NCI-H146 (cell line): Measurements from ENCODE around the gene CCDC85A.

ENCODE experiments used
- DNase-seq: peaks from one replicate; lab custom pipeline; 2025; lab: John Stamatoyannopoulos, UW

CCDC85A gene

GRCh38 chr2:56364902-56365301 is 181.1 kb downstream of the CCDC85A start:
- DNase-seq: no peak

DNA sequence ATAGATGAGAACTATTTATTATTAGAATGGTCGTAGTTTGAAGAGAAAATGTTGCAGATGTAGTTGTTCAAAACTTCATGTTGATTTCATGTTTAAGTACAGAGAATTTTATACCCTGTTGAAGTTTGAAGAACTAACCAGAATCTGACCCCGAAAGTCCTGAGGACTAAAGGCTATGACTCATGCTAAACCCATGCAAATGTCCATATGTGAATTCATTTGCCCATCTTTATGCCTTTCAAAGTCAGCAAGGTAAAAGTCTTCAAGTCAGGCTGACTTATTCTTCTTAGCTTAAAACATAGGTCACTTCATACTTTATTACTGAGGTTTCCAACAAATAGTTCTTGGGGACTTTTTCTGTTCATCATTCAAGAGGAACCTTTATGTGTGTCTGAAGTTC is 185.5 kb downstream of the CCDC85A start:
- no peak for DNase-seq

DNA sequence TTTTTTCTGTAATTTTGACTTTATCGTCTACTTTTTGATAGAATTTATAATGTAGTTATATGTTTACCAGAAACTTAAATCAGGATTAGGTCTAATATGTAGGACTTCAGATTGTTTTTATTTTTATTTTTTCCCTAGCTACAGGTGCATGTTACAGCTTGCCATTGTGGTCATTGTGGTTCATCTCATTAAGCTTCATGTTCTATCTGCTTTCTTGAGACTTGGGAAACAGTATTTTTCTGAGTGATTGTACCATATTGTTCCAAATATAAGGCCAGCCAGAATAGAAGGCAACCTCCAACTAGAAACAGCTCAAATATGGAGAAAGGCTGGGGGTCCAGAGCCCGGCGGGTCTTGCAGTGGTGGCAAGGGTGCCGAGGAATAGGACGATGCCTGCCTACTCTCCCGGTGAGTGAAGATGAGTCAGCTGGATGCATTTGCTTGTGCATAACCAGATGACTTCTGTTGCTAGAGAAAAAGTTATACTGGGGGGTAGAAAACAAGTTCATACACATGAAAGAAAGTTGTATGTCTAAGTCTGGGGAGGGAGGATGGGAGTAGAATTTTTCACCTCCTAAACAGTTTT is 188.4 kb downstream of the CCDC85A start:
- DNase-seq: no peak

GRCh38 chr2:56375251-56375650 is 191.5 kb downstream of the CCDC85A start:
- no peak for DNase-seq

GRCh38 chr2:56376699-56377665 is 193.2 kb downstream of the CCDC85A start:
- DNase-seq: no peak

DNA sequence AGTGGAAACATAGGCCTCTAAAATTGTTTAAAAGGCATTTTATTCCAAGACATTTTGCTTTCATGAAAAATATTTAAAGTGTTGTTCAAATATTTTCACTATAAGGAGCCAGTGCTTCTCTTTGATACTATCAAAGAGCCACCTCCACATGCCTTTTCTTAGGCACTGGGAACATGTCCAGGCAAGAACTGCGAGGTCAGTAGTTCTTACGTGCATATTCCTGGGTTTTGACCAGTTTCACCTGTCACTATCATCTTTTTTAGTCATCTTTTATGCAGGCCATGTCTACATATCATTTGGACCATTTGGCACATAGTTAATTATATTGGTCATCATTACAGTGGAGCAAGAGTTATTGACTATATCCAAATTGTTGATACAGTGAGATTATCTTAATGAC is 195.3 kb downstream of the CCDC85A start:
- DNase-seq: no peak

DNA sequence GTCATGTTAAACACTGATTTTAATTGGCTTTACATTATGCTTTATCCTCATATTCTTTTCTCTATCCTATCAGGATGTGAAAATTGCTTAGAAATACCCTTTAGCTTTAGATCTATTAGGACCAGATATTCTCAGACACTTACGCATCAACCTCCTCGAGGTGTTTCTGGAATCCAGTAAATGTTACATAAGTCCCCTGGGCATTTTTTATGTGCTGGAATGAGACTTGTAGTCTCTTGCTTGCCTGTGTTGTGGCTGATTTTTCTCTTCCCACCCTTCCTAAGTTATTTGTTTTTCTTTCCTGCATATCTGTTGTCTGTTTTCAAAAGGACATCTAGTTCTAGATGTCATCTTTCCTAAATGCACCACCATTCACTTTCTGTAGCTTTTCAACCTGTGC is 197.1 kb downstream of the CCDC85A start:
- DNase-seq: no peak

DNA sequence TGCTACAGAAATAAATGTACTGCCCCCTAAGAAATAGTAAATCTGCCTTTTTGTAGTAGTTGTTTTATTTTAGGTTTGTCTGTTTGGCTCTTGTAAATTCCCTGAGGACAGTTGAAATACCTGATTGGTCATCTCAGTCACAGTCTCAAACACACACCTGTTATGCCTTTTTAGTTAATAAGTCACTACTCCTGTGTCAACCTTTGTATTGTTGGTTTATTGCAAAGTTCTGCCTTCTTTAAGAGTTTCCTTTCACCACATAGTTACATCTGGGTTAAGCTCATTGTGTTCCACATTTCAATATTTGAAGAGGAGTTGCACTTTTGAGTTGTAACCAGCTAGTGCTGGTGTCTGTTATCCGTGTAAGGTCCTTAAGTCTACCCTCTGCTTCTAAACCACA is 198.7 kb downstream of the CCDC85A start:
- no peak for DNase-seq

GRCh38 chr2:56386657-56387056 is 202.9 kb downstream of the CCDC85A start:
- no peak for DNase-seq

DNA sequence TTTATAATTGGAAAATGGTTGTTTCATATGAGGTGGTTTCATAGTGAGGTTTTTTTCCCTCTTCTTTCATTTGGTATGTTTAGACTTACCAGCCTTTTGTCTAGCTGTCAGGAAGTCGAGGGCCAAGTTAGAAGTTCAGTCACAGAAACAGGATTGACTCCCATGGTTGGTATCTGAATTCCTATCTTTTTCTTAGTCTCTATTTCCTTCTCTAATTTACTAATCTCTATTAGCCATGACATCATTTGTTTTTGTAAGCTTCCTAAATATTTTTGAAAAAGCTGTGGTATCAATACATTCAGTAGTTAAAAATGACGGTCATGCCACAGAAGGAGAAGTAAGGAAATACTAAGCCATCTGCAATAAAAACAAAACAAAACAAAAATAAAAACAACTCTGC is 206.9 kb downstream of the CCDC85A start:
- DNase-seq: no peak

- no peak for DNase-seq
Observed at GRCh38 chr2:56410140-56410539, 226.3 kb downstream of the CCDC85A start.

- no peak for DNase-seq
Observed at GRCh38 chr2:56416500-56417176, 232.8 kb downstream of the CCDC85A start.
